ENCODE measurements around the gene NHLRC4.

GRCh38 chr16:616733-617586 lies 50.2 kb downstream of the NHLRC4 start:
- TF ChIP-seq CTCF (IDR thresholded peaks at IDR 0.05) (no peak), ZFX (IDR thresholded peaks at IDR 0.05; ENCODE audit: borderline replicate concordance) (no peak)

Data from 22Rv1 (cell line).